GM23338 (cell line): ENCODE measurements around the gene YPEL5. TPM values are rescaled to one million over a fixed set of nuclear protein-coding genes. Genes with fewer than 3 reads are reported as not detected.

Experiments used
- ATAC-seq: fragments of 200-7000 bp; cut with Tn5 transposase; 3 replicates; pipeline ENCODE4 v1.9.1; 2020
- DNase-seq: peaks from one replicate; pipeline ENCODE4 v3.0.0-alpha.2; 2015; ENCODE audit warnings: low spot score
- H2AFZ ChIP-seq: fragments of 200-600 bp; sonication (generic); 2 replicates; pipeline ENCODE4 v1.8.0; 2016; ENCODE audit warnings: antibody characterized with exemption, mild to moderate bottlenecking, moderate library complexity
- H3F3A ChIP-seq: fragments of 200-600 bp; sonication (generic); replicated peaks from 2 replicates; pipeline ENCODE4 v1.8.0; 2017; ENCODE audit warnings: antibody characterized with exemption, mixed run types, low read depth
- H3K27ac ChIP-seq: fragments of 200-600 bp; sonication (generic); 2 replicates; pipeline ENCODE4 v1.6.1; 2016; ENCODE audit warnings: low read depth
- H3K27me3 ChIP-seq: fragments of 200-600 bp; sonication (generic); 2 replicates; pipeline ENCODE4 v1.8.0; 2016; ENCODE audit warnings: mild to moderate bottlenecking, mixed run types, moderate library complexity; ENCODE audit not compliant: insufficient read depth
- H3K36me3 ChIP-seq: fragments of 200-600 bp; sonication (generic); 2 replicates; pipeline ENCODE4 v1.8.0; 2016; ENCODE audit warnings: mild to moderate bottlenecking; ENCODE audit not compliant: insufficient read depth
- H3K4me1 ChIP-seq: fragments of 200-600 bp; sonication (generic); 2 replicates; pipeline ENCODE4 v1.8.0; 2016; ENCODE audit warnings: mild to moderate bottlenecking, moderate library complexity; ENCODE audit not compliant: insufficient read depth
- H3K4me2 ChIP-seq: fragments of 200-600 bp; sonication (generic); 2 replicates; pipeline ENCODE4 v1.7.1; 2017; ENCODE audit warnings: mixed run types
- H3K4me3 ChIP-seq: fragments of 200-600 bp; sonication (generic); 2 replicates; pipeline ENCODE4 v1.6.1; 2016; ENCODE audit warnings: mixed run types
- H3K79me2 ChIP-seq: fragments of 200-600 bp; sonication (generic); replicated peaks from 2 replicates; pipeline ENCODE4 v1.8.0; 2017; ENCODE audit warnings: mild to moderate bottlenecking; ENCODE audit not compliant: insufficient read depth
- H3K9me2 ChIP-seq: fragments of 200-600 bp; sonication (generic); 2 replicates; pipeline ENCODE4 v1.8.0; 2017; ENCODE audit not compliant: insufficient read depth
- H4K20me1 ChIP-seq: fragments of 200-600 bp; sonication (generic); replicated peaks from 2 replicates; pipeline ENCODE4 v1.8.0; 2017; ENCODE audit warnings: mild to moderate bottlenecking; ENCODE audit not compliant: insufficient read depth
- H3K27ac Mint-ChIP-seq: 2 replicates; pipeline ENCODE4 v1.8.0; 2020; ENCODE audit warnings: inconsistent platforms, mild to moderate bottlenecking, moderate library complexity, mixed read lengths
- H3K27me3 Mint-ChIP-seq: 3 replicates; pipeline ENCODE4 v1.8.0; 2022; ENCODE audit warnings: low read depth, mild to moderate bottlenecking, moderate library complexity, mixed read lengths, inconsistent platforms; ENCODE audit not compliant: insufficient read depth, poor library complexity
- H3K36me3 Mint-ChIP-seq: 3 replicates; pipeline ENCODE4 v1.8.0; 2021; ENCODE audit warnings: low read depth, mild to moderate bottlenecking, inconsistent platforms, moderate library complexity, mixed read lengths
- H3K4me1 Mint-ChIP-seq: 3 replicates; pipeline ENCODE4 v1.8.0; 2020; ENCODE audit warnings: mild to moderate bottlenecking, inconsistent platforms, mixed read lengths
- H3K4me3 Mint-ChIP-seq: 3 replicates; pipeline ENCODE4 v1.8.0; 2021; ENCODE audit warnings: moderate library complexity, mild to moderate bottlenecking, inconsistent platforms, mixed read lengths
- H3K9me3 Mint-ChIP-seq: 3 replicates; pipeline ENCODE4 v1.8.0; 2020; ENCODE audit warnings: moderate library complexity, mild to moderate bottlenecking, inconsistent platforms, mixed read lengths
- CREB1 ChIP-seq: fragments of 250-450 bp; sonication (Bioruptor Pico); IDR thresholded peaks from 2 replicates; pipeline ENCODE4 v1.5.0; 2020; ENCODE audit warnings: low read depth, mild to moderate bottlenecking, moderate library complexity
- EZH2 ChIP-seq: fragments of 200-600 bp; sonication (generic); IDR thresholded peaks from one replicate; pipeline ENCODE4 v1.8.0; 2017; ENCODE audit warnings: antibody characterized with exemption, mild to moderate bottlenecking, low read depth; ENCODE audit not compliant: unreplicated experiment
- NANOG ChIP-seq: IDR thresholded peaks from 2 replicates; pipeline ENCODE4 v1.6.1; 2016; ENCODE audit warnings: antibody characterized with exemption, borderline replicate concordance
- POLR2AphosphoS5 ChIP-seq: IDR thresholded peaks from 2 replicates; pipeline ENCODE4 v1.6.1; 2016; ENCODE audit warnings: antibody characterized with exemption, low read depth
- ZNF114 ChIP-seq: fragments of 250-450 bp; sonication (Bioruptor Pico); IDR thresholded peaks from 2 replicates; pipeline ENCODE4 v1.5.0; 2020; ENCODE audit warnings: mild to moderate bottlenecking, moderate library complexity
- polyA plus RNA-seq: library from polyadenylated mRNA; unstranded; fragments of >200 nt; fragmentation: Nextera tagmentation; extraction: Ambion mirVana; gene quantifications from 2 replicates; pipeline ENCODE4 v1.2.1, GENCODE V29; 2016
- total RNA-seq: library from RNA; depleted of rRNA; stranded (reverse); fragments of >200 nt; shearing (Covaris generic); gene quantifications from 2 replicates; pipeline ENCODE4 v1.2.3, GENCODE V29; 2014
- TF ChIP-seq, protein P1 (sequence below): fragments of 250-450 bp; sonication (Bioruptor Pico); IDR thresholded peaks from 2 replicates; pipeline ENCODE4 v1.5.0; 2020; ENCODE audit warnings: mild to moderate bottlenecking, moderate library complexity

The YPEL5 gene
- total and polyA plus RNA-seq, 2 experiments from 2014 or later, result 24.9 to 31.1 TPM

GRCh38 chr2:30190637-30191036 lies 43.8 kb downstream of the YPEL5 start (continued):
- TF ChIP-seq, protein P1, sequence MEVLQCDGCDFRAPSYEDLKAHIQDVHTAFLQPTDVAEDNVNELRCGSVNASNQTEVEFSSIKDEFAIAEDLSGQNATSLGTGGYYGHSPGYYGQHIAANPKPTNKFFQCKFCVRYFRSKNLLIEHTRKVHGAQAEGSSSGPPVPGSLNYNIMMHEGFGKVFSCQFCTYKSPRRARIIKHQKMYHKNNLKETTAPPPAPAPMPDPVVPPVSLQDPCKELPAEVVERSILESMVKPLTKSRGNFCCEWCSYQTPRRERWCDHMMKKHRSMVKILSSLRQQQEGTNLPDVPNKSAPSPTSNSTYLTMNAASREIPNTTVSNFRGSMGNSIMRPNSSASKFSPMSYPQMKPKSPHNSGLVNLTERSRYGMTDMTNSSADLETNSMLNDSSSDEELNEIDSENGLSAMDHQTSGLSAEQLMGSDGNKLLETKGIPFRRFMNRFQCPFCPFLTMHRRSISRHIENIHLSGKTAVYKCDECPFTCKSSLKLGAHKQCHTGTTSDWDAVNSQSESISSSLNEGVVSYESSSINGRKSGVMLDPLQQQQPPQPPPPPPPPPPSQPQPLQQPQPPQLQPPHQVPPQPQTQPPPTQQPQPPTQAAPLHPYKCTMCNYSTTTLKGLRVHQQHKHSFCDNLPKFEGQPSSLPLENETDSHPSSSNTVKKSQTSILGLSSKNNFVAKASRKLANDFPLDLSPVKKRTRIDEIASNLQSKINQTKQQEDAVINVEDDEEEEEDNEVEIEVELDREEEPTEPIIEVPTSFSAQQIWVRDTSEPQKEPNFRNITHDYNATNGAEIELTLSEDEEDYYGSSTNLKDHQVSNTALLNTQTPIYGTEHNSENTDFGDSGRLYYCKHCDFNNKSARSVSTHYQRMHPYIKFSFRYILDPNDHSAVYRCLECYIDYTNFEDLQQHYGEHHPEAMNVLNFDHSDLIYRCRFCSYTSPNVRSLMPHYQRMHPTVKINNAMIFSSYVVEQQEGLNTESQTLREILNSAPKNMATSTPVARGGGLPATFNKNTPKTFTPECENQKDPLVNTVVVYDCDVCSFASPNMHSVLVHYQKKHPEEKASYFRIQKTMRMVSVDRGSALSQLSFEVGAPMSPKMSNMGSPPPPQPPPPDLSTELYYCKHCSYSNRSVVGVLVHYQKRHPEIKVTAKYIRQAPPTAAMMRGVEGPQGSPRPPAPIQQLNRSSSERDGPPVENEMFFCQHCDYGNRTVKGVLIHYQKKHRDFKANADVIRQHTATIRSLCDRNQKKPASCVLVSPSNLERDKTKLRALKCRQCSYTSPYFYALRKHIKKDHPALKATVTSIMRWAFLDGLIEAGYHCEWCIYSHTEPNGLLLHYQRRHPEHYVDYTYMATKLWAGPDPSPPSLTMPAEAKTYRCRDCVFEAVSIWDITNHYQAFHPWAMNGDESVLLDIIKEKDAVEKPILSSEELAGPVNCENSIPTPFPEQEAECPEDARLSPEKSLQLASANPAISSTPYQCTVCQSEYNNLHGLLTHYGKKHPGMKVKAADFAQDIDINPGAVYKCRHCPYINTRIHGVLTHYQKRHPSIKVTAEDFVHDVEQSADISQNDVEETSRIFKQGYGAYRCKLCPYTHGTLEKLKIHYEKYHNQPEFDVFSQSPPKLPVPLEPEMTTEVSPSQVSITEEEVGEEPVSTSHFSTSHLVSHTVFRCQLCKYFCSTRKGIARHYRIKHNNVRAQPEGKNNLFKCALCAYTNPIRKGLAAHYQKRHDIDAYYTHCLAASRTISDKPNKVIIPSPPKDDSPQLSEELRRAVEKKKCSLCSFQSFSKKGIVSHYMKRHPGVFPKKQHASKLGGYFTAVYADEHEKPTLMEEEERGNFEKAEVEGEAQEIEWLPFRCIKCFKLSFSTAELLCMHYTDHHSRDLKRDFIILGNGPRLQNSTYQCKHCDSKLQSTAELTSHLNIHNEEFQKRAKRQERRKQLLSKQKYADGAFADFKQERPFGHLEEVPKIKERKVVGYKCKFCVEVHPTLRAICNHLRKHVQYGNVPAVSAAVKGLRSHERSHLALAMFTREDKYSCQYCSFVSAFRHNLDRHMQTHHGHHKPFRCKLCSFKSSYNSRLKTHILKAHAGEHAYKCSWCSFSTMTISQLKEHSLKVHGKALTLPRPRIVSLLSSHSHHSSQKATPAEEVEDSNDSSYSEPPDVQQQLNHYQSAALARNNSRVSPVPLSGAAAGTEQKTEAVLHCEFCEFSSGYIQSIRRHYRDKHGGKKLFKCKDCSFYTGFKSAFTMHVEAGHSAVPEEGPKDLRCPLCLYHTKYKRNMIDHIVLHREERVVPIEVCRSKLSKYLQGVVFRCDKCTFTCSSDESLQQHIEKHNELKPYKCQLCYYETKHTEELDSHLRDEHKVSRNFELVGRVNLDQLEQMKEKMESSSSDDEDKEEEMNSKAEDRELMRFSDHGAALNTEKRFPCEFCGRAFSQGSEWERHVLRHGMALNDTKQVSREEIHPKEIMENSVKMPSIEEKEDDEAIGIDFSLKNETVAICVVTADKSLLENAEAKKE (CRISPR knock-in tag), result no peak
- TF ChIP-seq CREB1 (no peak), ZNF114 (CRISPR knock-in tag) (no peak), EZH2 (no peak), POLR2AphosphoS5 (no peak)

DNA sequence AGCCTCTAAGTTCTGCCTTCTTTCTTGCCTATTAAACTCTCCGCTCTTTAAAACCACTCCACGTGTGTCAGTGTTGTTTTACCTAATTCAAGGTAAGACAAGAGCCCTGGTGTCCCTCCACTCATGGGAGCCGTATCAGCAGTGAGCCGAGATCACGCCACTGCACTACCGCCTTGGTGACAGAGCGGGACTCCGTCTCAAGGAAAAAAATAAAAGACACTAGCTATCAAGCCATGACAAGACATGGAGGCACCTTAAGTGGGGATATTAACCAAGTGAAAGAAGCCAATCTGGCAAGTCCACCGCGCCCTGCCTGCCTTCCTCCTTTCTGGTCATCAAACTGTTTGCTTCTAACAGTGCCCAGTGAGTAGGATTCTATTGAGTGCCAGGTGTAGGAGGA lies 44.3 kb downstream of the YPEL5 start:
- no peaks in the 10 kb centered on the region for H3F3A ChIP-seq
- no peaks in the 10 kb centered on the region for H3K36me3 ChIP-seq
- no peak for TF ChIP-seq NANOG
- 0 out of 2 replicates have a peak overlapping the region, but pooled peaks have one; percentile 66 for H2AFZ ChIP-seq
- no peaks in the 10 kb centered on the region for H3K27me3 ChIP-seq
- peaks cover 10% of the 10 kb centered on the region for H3K36me3 Mint-ChIP-seq
- H3K9me2 ChIP-seq, result peaks cover 7% of the 10 kb centered on the region; the same call in 1 of the 2 replicates
- no peak overlapping the region for H3K4me3 ChIP-seq
- H3K27me3 Mint-ChIP-seq, result peaks cover 4% of the 10 kb centered on the region
- DNase-seq (no peak), ATAC-seq (no peak)
- peaks cover 18% of the 10 kb centered on the region; the same call in 2 of the 3 replicates for H3K9me3 Mint-ChIP-seq
- H3K4me1 Mint-ChIP-seq, result peaks cover 12% of the 10 kb centered on the region
- no peak overlapping the region for H3K27ac ChIP-seq
- H3K4me2 ChIP-seq, result no peak overlapping the region
- no peaks in the 10 kb centered on the region for H3K4me1 ChIP-seq
- no peaks in the 10 kb centered on the region for H3K79me2 ChIP-seq
- H3K4me3 Mint-ChIP-seq, result no peak overlapping the region
- no peaks in the 10 kb centered on the region for H4K20me1 ChIP-seq
- no peak overlapping the region for H3K27ac Mint-ChIP-seq
